Measurements from ENCODE around the gene PLXNA3. TPM values are rescaled to one million over a fixed set of nuclear protein-coding genes. Genes with fewer than 3 reads are reported as not detected.
A peak's percentile ranks its signal among the peaks of the same experiment; 100 is the strongest.

Gene PLXNA3
- total RNA-seq, 1 experiment from 2014 or later = 89.3 TPM

- Histone ChIP-seq H3K4me3 (replicated peaks in 1 of 2; ENCODE audit: low read depth in 1 of 2, low read length in 2 of 2) (peak overlapping the region; percentile 61 to 68), H3K36me3 (ENCODE audit: control insufficient read depth in 1 of 2, insufficient read depth in 2 of 2, low read length in 2 of 2) (peaks cover 0 to 4% of the 10 kb centered on the region in 2 experiments; a peak in 1 of 4 replicates), H3K4me2 (ENCODE audit: low read length) (peak overlapping the region; percentile 83), H3K79me2 (ENCODE audit: insufficient read depth, low read length) (peaks cover 12% of the 10 kb centered on the region), H3K9me3 (ENCODE audit: control insufficient read depth in 1 of 2, insufficient read depth in 1 of 2, low read depth in 1 of 2, low read length in 2 of 2) (no peaks in the 10 kb centered on the region), H3K27me3 (ENCODE audit: insufficient read depth, low read length) (no peaks in the 10 kb centered on the region), H3K9ac (ENCODE audit: low read length) (peak overlapping the region; percentile 74), H3K27ac (ENCODE audit: low read depth, low read length) (peak overlapping the region; percentile 68), H2AFZ (ENCODE audit: low read depth, low read length, poor library complexity, severe bottlenecking) (no peak overlapping the region), H3K4me1 (ENCODE audit: control insufficient read depth in 1 of 2, insufficient read depth in 2 of 2, low read length in 2 of 2) (peaks cover 4 to 27% of the 10 kb centered on the region in 2 experiments; a peak in 2 of 4 replicates), H4K20me1 (ENCODE audit: insufficient read depth) (no peaks in the 10 kb centered on the region), H3K9me2 (ENCODE audit: insufficient read depth) (no peaks in the 10 kb centered on the region)
- intact Hi-C loops (cut with micrococcal nuclease) = no loop called here
- no peak for TF ChIP-seq ZFX (IDR thresholded peaks at IDR 0.05)
- ChIA-PET CTCF (interaction anchor here (2.4 kb wide), 1 partner anchor 117 kb away, joined by 6 read pairs; no protein-coding TSS in a partner anchor), POLR2A (interaction anchor here (0.9 to 1.8 kb wide), 7 partner anchors 9 to 119 kb away, joined by 3 to 12 read pairs (median 4); partner anchors contain the start of genes PLXNA3 and RPL10), RAD21 (ENCODE audit: low non-redundant PET in 1 of 2, low total read pairs in 2 of 2, uncharacterized antibody in 2 of 2, unreplicated experiment in 2 of 2) (no interaction called here)
- ATAC-seq (peak; percentile 18), DNase-seq (ENCODE audit: low read depth, low spot score) (no peak)
- TSS peak; percentile 81 for BruUV-seq (replicated peaks)
Measured at GRCh38 chrX:154490021-154490413, 31.9 kb downstream of the PLXNA3 start.

- Histone ChIP-seq H3K36me3 (ENCODE audit: control insufficient read depth in 1 of 2, insufficient read depth in 2 of 2, low read length in 2 of 2) (no peaks in the 10 kb centered on the region), H3K9ac (ENCODE audit: low read length) (peak within 1 kb of the TSS; percentile 74), H2AFZ (ENCODE audit: low read depth, low read length, poor library complexity, severe bottlenecking) (no peak within 1 kb of the TSS), H3K27me3 (ENCODE audit: insufficient read depth, low read length) (no peaks in the 10 kb centered on the region), H3K27ac (ENCODE audit: low read depth, low read length) (peak within 1 kb of the TSS; percentile 68), H3K4me1 (ENCODE audit: control insufficient read depth in 1 of 2, insufficient read depth in 2 of 2, low read length in 2 of 2) (peaks cover 0 to 22% of the 10 kb centered on the region in 2 experiments; a peak in 1 of 4 replicates), H3K4me2 (ENCODE audit: low read length) (peak within 1 kb of the TSS; percentile 83), H3K9me2 (ENCODE audit: insufficient read depth) (no peaks in the 10 kb centered on the region), H3K4me3 (replicated peaks in 1 of 2; ENCODE audit: low read depth in 1 of 2, low read length in 2 of 2) (peak within 1 kb of the TSS; percentile 61 to 68), H3K9me3 (ENCODE audit: control insufficient read depth in 1 of 2, insufficient read depth in 1 of 2, low read depth in 1 of 2, low read length in 2 of 2) (no peaks in the 10 kb centered on the region), H3K79me2 (ENCODE audit: insufficient read depth, low read length) (peaks cover 7% of the 10 kb centered on the region; the same call in 1 of the 2 replicates), H4K20me1 (ENCODE audit: insufficient read depth) (no peaks in the 10 kb centered on the region)
- ChIA-PET POLR2A (interaction anchor here (0.7 to 1.8 kb wide), 9 partner anchors 9 to 119 kb away, joined by 3 to 12 read pairs (median 3); partner anchors contain the start of genes FAM3A, PLXNA3 and RPL10), RAD21 (ENCODE audit: low non-redundant PET in 1 of 2, low total read pairs in 2 of 2, uncharacterized antibody in 2 of 2, unreplicated experiment in 2 of 2) (no interaction called here), CTCF (interaction anchor here (2.4 kb wide), 1 partner anchor 117 kb away, joined by 6 read pairs; no protein-coding TSS in a partner anchor)
- BruUV-seq (replicated peaks) = no TSS peak
- intact Hi-C loops (cut with micrococcal nuclease) = no loop called here
- ATAC-seq (peak; percentile 86), DNase-seq (ENCODE audit: low read depth, low spot score) (peak; percentile 89)
- TF ChIP-seq POLR2AphosphoS5 (IDR thresholded peaks at IDR 0.05; ENCODE audit: low read depth, low read length) (peak; percentile 92), CTCF (IDR thresholded peaks at IDR 0.05 in 2 of 3, conservative IDR thresholded peaks at IDR 0.05 in 1 of 3; ENCODE audit: borderline replicate concordance in 1 of 3, insufficient read depth in 1 of 3, low read depth in 2 of 3, low read length in 2 of 3) (no peak), POLR2A (IDR thresholded peaks at IDR 0.05; ENCODE audit: borderline replicate concordance, extremely low read depth, insufficient read depth, insufficient read length) (peak; percentile 67), ZFX (IDR thresholded peaks at IDR 0.05) (peak; percentile 68)
Measured at GRCh38 chrX:154490414-154491083, 32.5 kb downstream of the PLXNA3 start, which contains the start of gene SLC10A3. Gene SLC10A3, minus strand, starts transcription at chrX:154490629. Its CDS starts 1,689 bp downstream, at chrX:154488940.
